Endothelial cell (in vitro differentiated cells): ENCODE results near the gene ETNK1. TPM values are rescaled to one million over a fixed set of nuclear protein-coding genes. Genes with fewer than 3 reads are reported as not detected.
"Not testable (repeated sequence)": the region's sequence is repeated elsewhere in the genome, so short reads cannot be mapped to it uniquely, and the experiment has no call there.

Source experiments
- DNase-seq: peaks from one replicate; pipeline ENCODE4 v3.0.0; 2021; ENCODE audit warnings: low spot score
- H3K27ac Mint-ChIP-seq: one replicate; pipeline ENCODE4 v1.8.0; 2021; ENCODE audit warnings: mixed read lengths, inconsistent platforms; ENCODE audit not compliant: unreplicated experiment
- H3K27me3 Mint-ChIP-seq: one replicate; pipeline ENCODE4 v1.8.0; 2021; ENCODE audit warnings: mild to moderate bottlenecking, moderate library complexity, mixed read lengths, inconsistent platforms; ENCODE audit not compliant: unreplicated experiment
- H3K36me3 Mint-ChIP-seq: one replicate; pipeline ENCODE4 v1.8.0; 2021; ENCODE audit warnings: mild to moderate bottlenecking, low read depth, mixed read lengths, inconsistent platforms; ENCODE audit not compliant: unreplicated experiment
- H3K4me1 Mint-ChIP-seq: one replicate; pipeline ENCODE4 v1.8.0; 2021; ENCODE audit warnings: mild to moderate bottlenecking, mixed read lengths, inconsistent platforms; ENCODE audit not compliant: unreplicated experiment
- H3K4me3 Mint-ChIP-seq: one replicate; pipeline ENCODE4 v1.8.0; 2021; ENCODE audit warnings: mild to moderate bottlenecking, mixed read lengths, inconsistent platforms; ENCODE audit not compliant: unreplicated experiment
- H3K9me3 Mint-ChIP-seq: one replicate; pipeline ENCODE4 v1.8.0; 2021; ENCODE audit warnings: mixed read lengths, inconsistent platforms; ENCODE audit not compliant: unreplicated experiment
- total RNA-seq: library from RNA; stranded (reverse); fragmentation: NEBNext Ultra II Directional; extraction: Animal tissue kit (Norgen Biotek cat#: 25700); gene quantifications from one replicate; pipeline ENCODE4 v1.2.1, GENCODE V29; 2021; ENCODE audit not compliant: unreplicated experiment
- TF ChIP-seq, protein P1 (sequence below): fragments of 200-600 bp; sonication (generic); IDR thresholded peaks from one replicate; pipeline ENCODE4 v1.5.0; 2021; ENCODE audit warnings: antibody characterized with exemption; ENCODE audit not compliant: unreplicated experiment

The ETNK1 gene
- total RNA-seq, 1 donor from 2014 or later, result 68.9 TPM

DNA sequence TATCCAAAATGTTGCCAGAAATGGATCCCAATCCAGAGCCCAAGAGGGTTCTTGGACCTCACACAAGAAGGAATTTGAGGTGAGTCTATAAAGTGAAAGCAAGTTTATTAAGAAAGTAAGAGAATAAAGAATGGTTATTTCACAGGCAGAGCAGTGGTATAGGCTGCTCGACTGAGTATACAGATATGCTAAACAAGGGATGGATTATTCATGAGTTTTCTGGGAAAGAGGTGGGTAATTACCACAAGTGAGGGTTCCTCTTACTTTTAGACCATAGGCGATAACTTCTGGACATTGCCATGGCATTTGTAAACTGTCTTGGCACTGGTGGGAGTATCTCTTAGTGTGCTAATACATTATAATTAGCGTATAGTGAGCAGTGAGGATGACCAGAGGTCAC is 73.6 kb downstream of the ETNK1 start:
- no peak for DNase-seq
- H3K36me3 Mint-ChIP-seq, result peaks cover 5% of the 10 kb centered on the region
- no peak overlapping the region for H3K4me3 Mint-ChIP-seq
- H3K9me3 Mint-ChIP-seq, result peaks cover 2% of the 10 kb centered on the region
- H3K4me1 Mint-ChIP-seq, result no peaks in the 10 kb centered on the region
- no peak overlapping the region for H3K27ac Mint-ChIP-seq
- H3K27me3 Mint-ChIP-seq, result no peaks in the 10 kb centered on the region
- TF ChIP-seq, protein P1, sequence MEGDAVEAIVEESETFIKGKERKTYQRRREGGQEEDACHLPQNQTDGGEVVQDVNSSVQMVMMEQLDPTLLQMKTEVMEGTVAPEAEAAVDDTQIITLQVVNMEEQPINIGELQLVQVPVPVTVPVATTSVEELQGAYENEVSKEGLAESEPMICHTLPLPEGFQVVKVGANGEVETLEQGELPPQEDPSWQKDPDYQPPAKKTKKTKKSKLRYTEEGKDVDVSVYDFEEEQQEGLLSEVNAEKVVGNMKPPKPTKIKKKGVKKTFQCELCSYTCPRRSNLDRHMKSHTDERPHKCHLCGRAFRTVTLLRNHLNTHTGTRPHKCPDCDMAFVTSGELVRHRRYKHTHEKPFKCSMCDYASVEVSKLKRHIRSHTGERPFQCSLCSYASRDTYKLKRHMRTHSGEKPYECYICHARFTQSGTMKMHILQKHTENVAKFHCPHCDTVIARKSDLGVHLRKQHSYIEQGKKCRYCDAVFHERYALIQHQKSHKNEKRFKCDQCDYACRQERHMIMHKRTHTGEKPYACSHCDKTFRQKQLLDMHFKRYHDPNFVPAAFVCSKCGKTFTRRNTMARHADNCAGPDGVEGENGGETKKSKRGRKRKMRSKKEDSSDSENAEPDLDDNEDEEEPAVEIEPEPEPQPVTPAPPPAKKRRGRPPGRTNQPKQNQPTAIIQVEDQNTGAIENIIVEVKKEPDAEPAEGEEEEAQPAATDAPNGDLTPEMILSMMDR, result no peak

DNA sequence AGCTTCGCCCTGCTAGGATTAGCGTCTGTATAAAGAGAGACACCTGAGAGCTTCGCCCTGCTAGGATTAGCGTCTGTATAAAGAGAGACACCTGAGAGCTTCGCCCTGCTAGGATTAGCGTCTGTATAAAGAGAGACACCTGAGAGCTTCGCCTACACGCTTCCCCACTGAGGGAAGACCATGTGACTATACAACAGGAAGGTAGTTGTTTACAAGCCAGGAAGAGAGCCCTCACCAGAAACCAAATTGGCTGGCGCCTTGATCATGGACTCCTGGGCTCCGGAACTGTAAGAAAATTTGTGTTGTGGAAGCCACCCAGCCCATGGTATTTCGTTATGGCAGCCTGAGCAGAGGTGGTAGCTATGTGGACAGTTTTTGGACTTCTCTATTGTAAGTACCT is 74.7 kb downstream of the ETNK1 start:
- not testable (repeated sequence) for H3K36me3 Mint-ChIP-seq, DNase-seq, H3K4me3 Mint-ChIP-seq, H3K4me1 Mint-ChIP-seq, H3K27ac Mint-ChIP-seq, H3K9me3 Mint-ChIP-seq, H3K27me3 Mint-ChIP-seq

DNA sequence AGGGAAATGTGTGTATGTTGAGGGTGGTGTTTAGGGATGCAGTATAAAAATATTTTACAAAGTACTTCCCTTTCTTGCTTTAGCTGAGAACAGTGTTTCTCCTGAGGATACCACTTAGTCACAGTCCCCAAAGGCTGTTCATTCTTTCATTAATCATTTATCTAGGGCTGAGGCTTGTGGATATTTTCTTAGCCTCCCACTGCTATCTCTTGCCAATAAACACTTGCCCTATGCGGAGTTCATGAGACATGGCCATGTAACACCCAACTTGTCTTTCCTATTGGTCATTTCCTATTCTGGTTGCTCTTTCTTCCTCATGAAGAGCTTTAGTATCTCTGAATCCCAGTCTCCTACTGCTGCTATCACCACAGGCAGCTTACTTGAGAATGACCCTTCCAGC is 75.1 kb downstream of the ETNK1 start:
- Mint-ChIP-seq H3K4me3 (no peak overlapping the region), H3K27ac (no peak overlapping the region), H3K27me3 (no peaks in the 10 kb centered on the region), H3K9me3 (no peaks in the 10 kb centered on the region), H3K36me3 (peaks cover 3% of the 10 kb centered on the region), H3K4me1 (no peaks in the 10 kb centered on the region)
- TF ChIP-seq, protein P1, result no peak
- DNase-seq, result no peak

DNA sequence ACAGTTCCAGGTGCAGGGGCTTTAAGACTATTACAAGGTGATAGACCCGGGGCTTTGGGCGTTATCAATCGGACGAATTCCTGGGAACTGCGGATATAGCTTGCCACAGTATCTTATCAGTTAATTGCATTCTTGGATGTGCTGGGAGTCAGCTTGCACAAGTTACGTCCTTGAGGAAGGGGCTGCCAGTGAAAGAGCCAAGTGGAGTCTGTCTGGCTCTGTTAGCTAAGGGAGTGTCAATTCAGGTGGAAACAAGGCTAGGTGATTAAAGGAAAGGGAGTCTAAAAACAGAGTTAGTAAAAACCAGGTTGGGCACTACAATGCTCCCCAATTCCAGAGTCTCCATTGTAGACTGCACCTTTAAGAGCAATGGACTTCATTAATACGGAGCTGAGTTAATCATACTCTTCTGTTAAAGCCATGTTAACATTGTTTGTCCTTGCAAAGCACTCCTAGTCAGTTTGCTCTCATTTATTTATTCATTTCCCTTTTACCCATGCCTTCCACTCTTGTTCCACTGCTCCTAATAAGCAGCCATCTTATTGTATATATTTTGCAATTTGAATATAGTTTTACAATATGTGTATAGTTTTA is 76.3 kb downstream of the ETNK1 start:
- H3K4me3 Mint-ChIP-seq, H3K36me3 Mint-ChIP-seq, H3K27me3 Mint-ChIP-seq, DNase-seq, H3K27ac Mint-ChIP-seq, H3K9me3 Mint-ChIP-seq, H3K4me1 Mint-ChIP-seq: not testable (repeated sequence)

DNA sequence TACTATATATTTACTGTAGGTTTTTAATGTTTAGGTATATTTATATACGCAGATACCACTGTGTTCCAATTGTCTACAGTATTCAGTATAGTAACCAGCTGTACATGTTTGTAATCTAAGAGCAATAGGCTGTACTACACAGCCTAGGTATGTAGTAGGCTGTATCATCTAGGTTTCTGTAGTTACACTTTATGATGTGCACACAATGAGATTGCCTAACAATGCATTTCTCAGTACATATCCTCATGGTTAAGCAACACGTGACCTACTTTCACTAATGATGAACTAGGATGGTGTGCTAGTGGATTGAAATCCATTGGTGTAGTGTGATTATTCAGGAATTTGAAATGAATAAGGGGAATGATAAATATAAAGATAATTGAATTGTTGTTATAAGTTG is 77.7 kb downstream of the ETNK1 start:
- no peak for DNase-seq
- TF ChIP-seq, protein P1, result no peak
- Mint-ChIP-seq H3K27me3 (no peaks in the 10 kb centered on the region), H3K9me3 (no peaks in the 10 kb centered on the region), H3K36me3 (no peaks in the 10 kb centered on the region), H3K4me1 (no peaks in the 10 kb centered on the region), H3K4me3 (no peak overlapping the region), H3K27ac (no peak overlapping the region)

DNA sequence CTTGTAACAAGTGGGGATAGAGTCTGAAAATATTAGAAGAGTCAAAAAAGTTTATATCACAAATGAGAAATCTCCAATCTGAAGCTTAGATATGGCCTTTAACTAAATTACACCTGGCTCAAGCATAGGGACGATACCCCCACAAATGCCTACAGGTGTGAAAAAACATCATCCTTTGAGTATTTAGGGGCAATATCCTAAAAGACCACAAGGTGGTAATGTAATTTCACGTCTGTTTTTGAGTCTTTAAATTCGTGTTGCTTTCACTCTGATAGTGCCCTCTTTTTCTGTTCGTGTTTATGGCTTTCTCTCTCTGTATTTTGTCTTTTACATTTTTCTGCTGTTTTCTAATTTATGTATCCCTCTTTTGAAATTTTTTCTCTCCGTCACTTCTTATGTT is 84.3 kb downstream of the ETNK1 start:
- no peaks in the 10 kb centered on the region for H3K36me3 Mint-ChIP-seq
- H3K4me1 Mint-ChIP-seq, result peaks cover 10% of the 10 kb centered on the region
- no peaks in the 10 kb centered on the region for H3K9me3 Mint-ChIP-seq
- no peaks in the 10 kb centered on the region for H3K27me3 Mint-ChIP-seq
- no peak for DNase-seq
- no peak overlapping the region for H3K4me3 Mint-ChIP-seq
- TF ChIP-seq, protein P1, result peak; percentile 63
- no peak overlapping the region for H3K27ac Mint-ChIP-seq
